MCF 10A (cell line): ENCODE results near the gene AGBL5. TPM values are rescaled to one million over a fixed set of nuclear protein-coding genes. Genes with fewer than 3 reads are reported as not detected.
"Not testable (repeated sequence)": the region's sequence is repeated elsewhere in the genome, so short reads cannot be mapped to it uniquely, and the experiment has no call there.

Experiments used
- BruUV-seq: library from RNA; stranded (reverse); fragments of 400-500 nt; replicated peaks from 2 replicates; lab custom pipeline; 2021; lab: Mats Ljungman, UMichigan
- CTCF ChIA-PET: fragments of 300-600 bp; sonication (Branson Sonifier 250); formaldehyde crosslinking; extraction: SDS; loops from one replicate; lab custom pipeline; 2021; ENCODE audit warnings: antibody characterized with exemption, inconsistent platforms; lab: Yijun Ruan, JAX
- POLR2A ChIA-PET: fragments of 300-600, 350-650 bp; sonication (Branson Sonifier 250); formaldehyde crosslinking; extraction: SDS; loops from one replicate; lab custom pipeline; 2020; ENCODE audit warnings: antibody characterized with exemption, inconsistent platforms; lab: Yijun Ruan, JAX
- DNase-seq: peaks from one replicate; pipeline ENCODE4 v3.0.0-alpha.2; 2018; ENCODE audit not compliant: unreplicated experiment
- H3K27ac Mint-ChIP-seq: one replicate; pipeline ENCODE4 v1.8.0; 2022; ENCODE audit warnings: mild to moderate bottlenecking, low read depth, mixed read lengths; ENCODE audit not compliant: unreplicated experiment
- H3K27me3 Mint-ChIP-seq: one replicate; pipeline ENCODE4 v1.8.0; 2022; ENCODE audit warnings: mixed read lengths; ENCODE audit not compliant: insufficient read depth, unreplicated experiment
- H3K36me3 Mint-ChIP-seq: one replicate; pipeline ENCODE4 v1.8.0; 2022; ENCODE audit warnings: mild to moderate bottlenecking, moderate library complexity, mixed read lengths; ENCODE audit not compliant: insufficient read depth, unreplicated experiment
- H3K4me1 Mint-ChIP-seq: one replicate; pipeline ENCODE4 v1.8.0; 2022; ENCODE audit warnings: mixed read lengths; ENCODE audit not compliant: insufficient read depth, unreplicated experiment
- H3K4me3 Mint-ChIP-seq: one replicate; pipeline ENCODE4 v1.8.0; 2022; ENCODE audit warnings: mild to moderate bottlenecking, moderate library complexity, mixed read lengths; ENCODE audit not compliant: unreplicated experiment
- H3K9me3 Mint-ChIP-seq: one replicate; pipeline ENCODE4 v1.8.0; 2022; ENCODE audit warnings: mixed read lengths; ENCODE audit not compliant: unreplicated experiment
- intact Hi-C: fragments of 100-400 bp; cut with micrococcal nuclease; formaldehyde crosslinking; loops from 2 replicates; pipeline ENCODE4 v1.14.1; 2022
- total RNA-seq: library from RNA; stranded (reverse); gene quantifications from 2 replicates; pipeline ENCODE4 v1.2.3, GENCODE V29; 2022
- TF ChIP-seq, protein P1 (sequence below): fragments of 200-600 bp; IDR thresholded peaks from one replicate; pipeline ENCODE4 v1.8.0; 2022; ENCODE audit warnings: antibody characterized with exemption, mild to moderate bottlenecking; ENCODE audit not compliant: unreplicated experiment

The AGBL5 gene
- total RNA-seq, 1 experiment from 2014 or later = 22.7 TPM

DNA sequence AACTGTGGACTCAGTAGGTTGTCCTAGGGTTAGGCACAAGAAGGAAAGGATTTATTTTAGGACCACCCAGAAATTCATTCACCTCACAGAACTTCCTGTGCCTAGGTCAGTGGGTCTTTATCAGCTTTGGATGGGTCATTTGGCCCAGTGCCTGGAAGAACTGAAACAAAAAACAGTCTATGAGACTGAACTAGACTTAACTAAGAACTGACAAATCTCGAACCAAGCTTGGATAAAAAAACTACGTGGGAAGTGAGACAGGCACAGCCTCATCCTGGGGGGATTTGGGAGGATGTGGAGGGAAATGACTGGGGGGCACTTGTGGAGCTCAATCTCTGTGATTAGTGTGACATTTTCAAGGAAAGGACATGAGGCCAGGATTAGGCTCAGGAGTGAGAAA lies 22.3 kb downstream of the AGBL5 start:
- peaks cover 28% of the 10 kb centered on the region for H3K27me3 Mint-ChIP-seq
- no peaks in the 10 kb centered on the region for H3K9me3 Mint-ChIP-seq
- TF ChIP-seq, protein P1, sequence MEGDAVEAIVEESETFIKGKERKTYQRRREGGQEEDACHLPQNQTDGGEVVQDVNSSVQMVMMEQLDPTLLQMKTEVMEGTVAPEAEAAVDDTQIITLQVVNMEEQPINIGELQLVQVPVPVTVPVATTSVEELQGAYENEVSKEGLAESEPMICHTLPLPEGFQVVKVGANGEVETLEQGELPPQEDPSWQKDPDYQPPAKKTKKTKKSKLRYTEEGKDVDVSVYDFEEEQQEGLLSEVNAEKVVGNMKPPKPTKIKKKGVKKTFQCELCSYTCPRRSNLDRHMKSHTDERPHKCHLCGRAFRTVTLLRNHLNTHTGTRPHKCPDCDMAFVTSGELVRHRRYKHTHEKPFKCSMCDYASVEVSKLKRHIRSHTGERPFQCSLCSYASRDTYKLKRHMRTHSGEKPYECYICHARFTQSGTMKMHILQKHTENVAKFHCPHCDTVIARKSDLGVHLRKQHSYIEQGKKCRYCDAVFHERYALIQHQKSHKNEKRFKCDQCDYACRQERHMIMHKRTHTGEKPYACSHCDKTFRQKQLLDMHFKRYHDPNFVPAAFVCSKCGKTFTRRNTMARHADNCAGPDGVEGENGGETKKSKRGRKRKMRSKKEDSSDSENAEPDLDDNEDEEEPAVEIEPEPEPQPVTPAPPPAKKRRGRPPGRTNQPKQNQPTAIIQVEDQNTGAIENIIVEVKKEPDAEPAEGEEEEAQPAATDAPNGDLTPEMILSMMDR = no peak
- H3K4me1 Mint-ChIP-seq = peaks cover 17% of the 10 kb centered on the region
- H3K27ac Mint-ChIP-seq = no peak overlapping the region
- ChIA-PET CTCF (interaction anchor here (0.6 to 2.9 kb wide), 4 partner anchors 8 to 225 kb away, joined by 3 to 10 read pairs (median 5); no protein-coding TSS in a partner anchor), POLR2A (interaction anchor here (1.1 to 15.2 kb wide), 4 partner anchors 11 to 60 kb away, joined by 3 to 175 read pairs (median 6); partner anchors contain the start of genes AGBL5 and PREB)
- DNase-seq = no peak
- H3K4me3 Mint-ChIP-seq = no peak overlapping the region
- intact Hi-C loops = no loop called here
- BruUV-seq = no TSS peak
- H3K36me3 Mint-ChIP-seq = peaks cover 12% of the 10 kb centered on the region

DNA sequence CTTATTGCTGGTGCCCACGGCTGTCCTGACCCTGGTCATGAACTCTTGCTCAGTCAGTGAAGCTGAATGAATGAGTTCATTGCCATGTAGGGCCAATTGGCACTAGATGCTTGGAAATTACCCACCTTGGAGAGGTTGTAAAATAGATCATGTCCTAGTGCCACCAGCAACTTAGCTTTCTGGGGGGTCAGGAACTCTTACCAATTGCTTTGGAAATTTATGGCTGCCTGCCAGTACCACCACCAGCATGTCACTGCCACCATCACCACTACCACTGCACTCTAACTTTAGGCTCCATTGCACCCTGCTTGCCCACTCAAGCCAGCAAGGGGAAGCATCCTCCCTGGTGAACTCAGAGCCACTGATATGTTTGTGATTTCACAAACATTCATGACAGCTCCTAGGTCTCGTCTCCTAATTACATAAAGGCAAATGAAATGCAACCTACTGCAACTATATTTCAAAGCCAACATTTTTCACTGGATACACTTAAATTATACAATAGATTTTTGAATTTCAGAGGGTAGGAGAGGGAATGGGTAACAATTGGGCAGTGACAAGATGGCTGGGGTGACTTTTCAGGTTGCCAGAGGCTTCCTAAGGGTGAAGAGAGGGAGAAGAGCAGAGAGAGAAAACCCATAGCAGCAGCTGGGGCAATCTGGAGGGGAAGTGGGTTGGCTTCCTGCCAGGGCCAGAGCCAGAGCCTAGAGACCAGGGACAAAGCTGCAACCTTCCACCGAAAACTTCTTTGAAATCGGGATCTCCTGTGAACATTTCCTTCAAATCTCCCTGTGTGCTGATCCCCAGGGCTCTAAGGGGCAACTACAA lies 23.5 kb downstream of the AGBL5 start:
- H3K4me3 Mint-ChIP-seq = no peak overlapping the region
- intact Hi-C loops = no loop called here
- H3K27me3 Mint-ChIP-seq = peaks cover 28% of the 10 kb centered on the region
- no peak for DNase-seq
- no peak overlapping the region for H3K27ac Mint-ChIP-seq
- peaks cover 7% of the 10 kb centered on the region for H3K4me1 Mint-ChIP-seq
- CTCF ChIA-PET = interaction anchor here (0.6 to 2.9 kb wide), 3 partner anchors 10 to 113 kb away, joined by 3 to 10 read pairs (median 4); no protein-coding TSS in a partner anchor
- no peaks in the 10 kb centered on the region for H3K9me3 Mint-ChIP-seq
- H3K36me3 Mint-ChIP-seq = peaks cover under 1% of the 10 kb centered on the region
- TF ChIP-seq, protein P1 = no peak
- POLR2A ChIA-PET = interaction anchor here (0.7 to 15.2 kb wide), 5 partner anchors 10 to 219 kb away, joined by 3 to 175 read pairs (median 3); partner anchors contain the start of genes AGBL5 and KHK
- no TSS peak for BruUV-seq

DNA sequence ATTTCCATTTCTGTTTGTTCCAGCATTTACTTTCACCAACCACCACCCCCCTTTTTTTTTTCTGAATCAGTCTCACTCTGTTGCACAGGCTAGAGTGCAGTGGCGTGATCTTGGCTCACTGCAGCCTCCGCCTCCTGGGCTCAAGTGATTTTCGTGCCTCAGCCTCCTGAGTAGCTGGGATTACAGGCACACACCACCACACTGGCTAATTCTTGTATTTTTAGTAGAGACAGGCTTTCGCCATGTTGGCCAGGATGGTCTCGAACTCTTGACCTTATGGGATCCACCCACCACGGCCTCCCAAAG lies 24.1 kb downstream of the AGBL5 start:
- H3K27ac Mint-ChIP-seq, H3K9me3 Mint-ChIP-seq, CTCF ChIA-PET, H3K4me1 Mint-ChIP-seq, H3K4me3 Mint-ChIP-seq, BruUV-seq, DNase-seq, H3K36me3 Mint-ChIP-seq, intact Hi-C loops: not testable (repeated sequence)
- POLR2A ChIA-PET = interaction anchor here (1.0 kb wide), 1 partner anchor 218 kb away, joined by 3 read pairs; no protein-coding TSS in a partner anchor
- H3K27me3 Mint-ChIP-seq = peaks cover 28% of the 10 kb centered on the region

DNA sequence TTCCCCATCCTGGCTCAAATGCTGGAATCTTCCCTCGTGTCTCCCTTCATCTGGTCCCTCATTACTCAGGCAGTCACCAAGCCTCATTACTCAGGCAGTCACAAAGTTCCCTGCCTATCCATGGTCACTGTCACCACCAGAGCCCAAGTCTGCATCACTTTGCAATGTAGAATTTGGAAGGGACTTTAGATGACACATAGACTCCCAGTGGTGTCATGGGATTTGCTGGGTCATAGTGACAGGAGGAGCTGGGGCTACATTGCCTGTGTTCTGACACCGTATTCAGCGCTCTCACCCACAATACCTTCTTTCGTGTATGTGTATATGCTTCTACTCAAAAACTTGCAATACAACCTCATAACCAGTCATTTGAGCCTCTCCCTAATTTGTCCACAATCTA lies 24.9 kb downstream of the AGBL5 start:
- no TSS peak for BruUV-seq

More for the DNA sequence above, 24.9 kb downstream of the AGBL5 start:
- no peak overlapping the region for H3K4me3 Mint-ChIP-seq
- ChIA-PET CTCF (interaction anchor here (0.6 to 1.7 kb wide), 3 partner anchors 59 to 294 kb away, joined by 3 read pairs; partner anchors contain the start of genes EIF2B4 and SNX17), POLR2A (interaction anchor here (0.9 to 1.2 kb wide), 2 partner anchors 23 to 26 kb away, joined by 3 to 4 read pairs; no protein-coding TSS in a partner anchor)
- intact Hi-C loops = no loop called here
- TF ChIP-seq, protein P1 = no peak
- no peaks in the 10 kb centered on the region for H3K9me3 Mint-ChIP-seq
- no peak overlapping the region for H3K27ac Mint-ChIP-seq
- DNase-seq = no peak
- H3K4me1 Mint-ChIP-seq = peaks cover 15% of the 10 kb centered on the region
- H3K36me3 Mint-ChIP-seq = no peaks in the 10 kb centered on the region
- H3K27me3 Mint-ChIP-seq = peaks cover 28% of the 10 kb centered on the region
